Testis (tissue), 2 donors: Measurements from ENCODE around the gene GMPR.

Experiments used
- CTCF ChIP-seq, 3 experiments: fragments of 450-650 bp in 2 of 3; fragments of 200-600 bp in 1 of 3; sonication (generic) in 1 of 3; IDR thresholded peaks; one replicate each; pipeline ENCODE4 v1.5.1; 2016 to 2019; ENCODE audit warnings: antibody characterized with exemption in 3 of 3, mild to moderate bottlenecking in 2 of 3, moderate library complexity in 1 of 3
- POLR2A ChIP-seq: fragments of 450-650 bp; IDR thresholded peaks from one replicate; pipeline ENCODE4 v1.6.1; 2017; ENCODE audit warnings: antibody characterized with exemption, mild to moderate bottlenecking, moderate library complexity

GRCh38 chr6:16241321-16241689, 2.9 kb downstream of the GMPR start:
- TF ChIP-seq CTCF (IDR thresholded peaks at IDR 0.05) (no peak), POLR2A (no peak)
